KG1 (cell line): Measurements from ENCODE around the gene KCNK15.

ENCODE experiments used
- DNase-seq: peaks from one replicate; lab custom pipeline; 2025; lab: John Stamatoyannopoulos, UW

KCNK15 gene

GRCh38 chr20:44790638-44791393 lies 45.2 kb downstream of the KCNK15 start:
- no peak for DNase-seq

GRCh38 chr20:44792796-44793195 lies 47.1 kb downstream of the KCNK15 start:
- no peak for DNase-seq

- no peak for DNase-seq
These were observed 50.2 kb downstream of the KCNK15 start for GRCh38 chr20:44795836-44796235.

GRCh38 chr20:44796311-44796710 lies 50.6 kb downstream of the KCNK15 start:
- DNase-seq: no peak

- DNase-seq: no peak
These were observed 51.2 kb downstream of the KCNK15 start for GRCh38 chr20:44796758-44797457.

- no peak for DNase-seq
These were observed 54.0 kb downstream of the KCNK15 start for GRCh38 chr20:44799691-44800090.

GRCh38 chr20:44800391-44801046 lies 54.9 kb downstream of the KCNK15 start:
- no peak for DNase-seq
